ENCODE data around the gene PTPN13. TPM values are rescaled to one million over a fixed set of nuclear protein-coding genes. Genes with fewer than 3 reads are reported as not detected.

PTPN13 gene
- total RNA-seq, 1 donor from 2014 or later: 38.9 TPM

- no peak for DNase-seq (ENCODE audit: low spot score)
- TF ChIP-seq, protein P1, sequence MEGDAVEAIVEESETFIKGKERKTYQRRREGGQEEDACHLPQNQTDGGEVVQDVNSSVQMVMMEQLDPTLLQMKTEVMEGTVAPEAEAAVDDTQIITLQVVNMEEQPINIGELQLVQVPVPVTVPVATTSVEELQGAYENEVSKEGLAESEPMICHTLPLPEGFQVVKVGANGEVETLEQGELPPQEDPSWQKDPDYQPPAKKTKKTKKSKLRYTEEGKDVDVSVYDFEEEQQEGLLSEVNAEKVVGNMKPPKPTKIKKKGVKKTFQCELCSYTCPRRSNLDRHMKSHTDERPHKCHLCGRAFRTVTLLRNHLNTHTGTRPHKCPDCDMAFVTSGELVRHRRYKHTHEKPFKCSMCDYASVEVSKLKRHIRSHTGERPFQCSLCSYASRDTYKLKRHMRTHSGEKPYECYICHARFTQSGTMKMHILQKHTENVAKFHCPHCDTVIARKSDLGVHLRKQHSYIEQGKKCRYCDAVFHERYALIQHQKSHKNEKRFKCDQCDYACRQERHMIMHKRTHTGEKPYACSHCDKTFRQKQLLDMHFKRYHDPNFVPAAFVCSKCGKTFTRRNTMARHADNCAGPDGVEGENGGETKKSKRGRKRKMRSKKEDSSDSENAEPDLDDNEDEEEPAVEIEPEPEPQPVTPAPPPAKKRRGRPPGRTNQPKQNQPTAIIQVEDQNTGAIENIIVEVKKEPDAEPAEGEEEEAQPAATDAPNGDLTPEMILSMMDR (IDR thresholded peaks at IDR 0.05): no peak
- Mint-ChIP-seq H3K27ac (ENCODE audit: unreplicated experiment) (no peak overlapping the region), H3K4me3 (ENCODE audit: unreplicated experiment) (no peak overlapping the region), H3K27me3 (ENCODE audit: low read depth) (no peaks in the 10 kb centered on the region), H3K9me3 (ENCODE audit: low read depth) (no peaks in the 10 kb centered on the region), H3K4me1 (ENCODE audit: low read depth) (peaks cover 20% of the 10 kb centered on the region), H3K36me3 (ENCODE audit: low read depth) (no peaks in the 10 kb centered on the region)
These were observed 6.6 kb upstream of the PTPN13 start for GRCh38 chr4:86587381-86588140.

- Mint-ChIP-seq H3K4me1 (ENCODE audit: low read depth) (peaks cover 46% of the 10 kb centered on the region), H3K27ac (ENCODE audit: unreplicated experiment) (peak overlapping the region; percentile 97), H3K9me3 (ENCODE audit: low read depth) (no peaks in the 10 kb centered on the region), H3K27me3 (ENCODE audit: low read depth) (no peaks in the 10 kb centered on the region), H3K4me3 (ENCODE audit: unreplicated experiment) (peak overlapping the region; percentile 86), H3K36me3 (ENCODE audit: low read depth) (no peaks in the 10 kb centered on the region)
- TF ChIP-seq, protein P1 (IDR thresholded peaks at IDR 0.05): no peak
- DNase-seq (ENCODE audit: low spot score): no peak
These were observed 1.4 kb upstream of the PTPN13 start for GRCh38 chr4:86592553-86593249.

GRCh38 chr4:86594559-86595425 lies 677 bp downstream of the PTPN13 start:
- Mint-ChIP-seq H3K27me3 (ENCODE audit: low read depth) (no peaks in the 10 kb centered on the region), H3K36me3 (ENCODE audit: low read depth) (no peaks in the 10 kb centered on the region), H3K27ac (ENCODE audit: unreplicated experiment) (peak overlapping the region; percentile 97), H3K4me3 (ENCODE audit: unreplicated experiment) (peak overlapping the region; percentile 86), H3K4me1 (ENCODE audit: low read depth) (peaks cover 45% of the 10 kb centered on the region), H3K9me3 (ENCODE audit: low read depth) (no peaks in the 10 kb centered on the region)
- TF ChIP-seq, protein P1 (IDR thresholded peaks at IDR 0.05): peak; percentile 70
- no peak for DNase-seq (ENCODE audit: low spot score)

DNA sequence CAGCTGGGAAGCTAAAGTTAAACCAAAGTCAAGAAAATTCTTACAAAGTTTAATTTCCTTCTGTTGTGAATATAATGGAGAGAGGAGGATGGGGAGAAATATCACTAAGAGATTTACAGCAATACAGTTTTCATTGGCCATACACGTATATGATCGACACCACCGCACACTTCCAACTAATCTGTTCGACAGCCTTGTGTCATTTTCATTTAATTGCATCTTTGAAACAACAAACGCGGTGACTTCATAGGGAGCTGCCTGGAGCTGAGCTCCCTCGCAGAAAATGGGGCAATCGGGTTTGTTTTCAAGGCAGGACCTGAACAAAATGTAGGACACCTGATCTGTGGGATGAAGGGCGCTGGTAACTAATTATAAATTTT lies 1.3 kb downstream of the PTPN13 start:
- no peaks in the 10 kb centered on the region for H3K27me3 Mint-ChIP-seq (ENCODE audit: low read depth)
- no peaks in the 10 kb centered on the region for H3K36me3 Mint-ChIP-seq (ENCODE audit: low read depth)
- H3K4me1 Mint-ChIP-seq (ENCODE audit: low read depth): peaks cover 52% of the 10 kb centered on the region
- DNase-seq (ENCODE audit: low spot score): no peak
- TF ChIP-seq, protein P1 (IDR thresholded peaks at IDR 0.05): no peak
- H3K4me3 Mint-ChIP-seq (ENCODE audit: unreplicated experiment): peak overlapping the region; percentile 86
- H3K27ac Mint-ChIP-seq (ENCODE audit: unreplicated experiment): peak overlapping the region; percentile 97
- H3K9me3 Mint-ChIP-seq (ENCODE audit: low read depth): no peaks in the 10 kb centered on the region

DNA sequence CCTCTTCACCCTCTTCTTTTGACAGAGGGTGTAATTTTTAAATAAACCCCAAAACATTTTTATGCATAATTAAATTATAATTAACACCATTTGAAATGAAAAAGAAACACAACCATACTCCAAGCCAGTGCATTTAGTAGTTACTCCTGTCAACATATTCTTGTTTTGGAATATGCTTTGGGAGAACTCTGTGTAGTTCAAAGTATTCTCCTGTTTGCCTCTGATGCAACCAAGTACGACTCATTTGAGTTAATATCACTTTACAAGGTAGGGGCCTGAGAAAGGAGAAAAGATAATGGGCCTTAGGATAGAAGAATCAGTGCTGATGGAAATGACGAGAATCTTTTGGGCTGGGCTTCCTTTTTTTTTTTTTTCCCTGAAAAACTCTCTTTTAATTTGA lies 2.7 kb downstream of the PTPN13 start:
- TF ChIP-seq, protein P1 (IDR thresholded peaks at IDR 0.05): no peak
- H3K4me3 Mint-ChIP-seq (ENCODE audit: unreplicated experiment): peak overlapping the region; percentile 86
- H3K36me3 Mint-ChIP-seq (ENCODE audit: low read depth): no peaks in the 10 kb centered on the region
- no peaks in the 10 kb centered on the region for H3K9me3 Mint-ChIP-seq (ENCODE audit: low read depth)
- no peak for DNase-seq (ENCODE audit: low spot score)
- peaks cover 58% of the 10 kb centered on the region for H3K4me1 Mint-ChIP-seq (ENCODE audit: low read depth)
- H3K27me3 Mint-ChIP-seq (ENCODE audit: low read depth): no peaks in the 10 kb centered on the region
- peak overlapping the region; percentile 97 for H3K27ac Mint-ChIP-seq (ENCODE audit: unreplicated experiment)
